Measurements from ENCODE around the gene OSBPL3. TPM values are rescaled to one million over a fixed set of nuclear protein-coding genes. Genes with fewer than 3 reads are reported as not detected.

OSBPL3 gene
- total and polyA plus RNA-seq, 12 donors = 1.1 to 8.4 (median 3.1) TPM

DNA sequence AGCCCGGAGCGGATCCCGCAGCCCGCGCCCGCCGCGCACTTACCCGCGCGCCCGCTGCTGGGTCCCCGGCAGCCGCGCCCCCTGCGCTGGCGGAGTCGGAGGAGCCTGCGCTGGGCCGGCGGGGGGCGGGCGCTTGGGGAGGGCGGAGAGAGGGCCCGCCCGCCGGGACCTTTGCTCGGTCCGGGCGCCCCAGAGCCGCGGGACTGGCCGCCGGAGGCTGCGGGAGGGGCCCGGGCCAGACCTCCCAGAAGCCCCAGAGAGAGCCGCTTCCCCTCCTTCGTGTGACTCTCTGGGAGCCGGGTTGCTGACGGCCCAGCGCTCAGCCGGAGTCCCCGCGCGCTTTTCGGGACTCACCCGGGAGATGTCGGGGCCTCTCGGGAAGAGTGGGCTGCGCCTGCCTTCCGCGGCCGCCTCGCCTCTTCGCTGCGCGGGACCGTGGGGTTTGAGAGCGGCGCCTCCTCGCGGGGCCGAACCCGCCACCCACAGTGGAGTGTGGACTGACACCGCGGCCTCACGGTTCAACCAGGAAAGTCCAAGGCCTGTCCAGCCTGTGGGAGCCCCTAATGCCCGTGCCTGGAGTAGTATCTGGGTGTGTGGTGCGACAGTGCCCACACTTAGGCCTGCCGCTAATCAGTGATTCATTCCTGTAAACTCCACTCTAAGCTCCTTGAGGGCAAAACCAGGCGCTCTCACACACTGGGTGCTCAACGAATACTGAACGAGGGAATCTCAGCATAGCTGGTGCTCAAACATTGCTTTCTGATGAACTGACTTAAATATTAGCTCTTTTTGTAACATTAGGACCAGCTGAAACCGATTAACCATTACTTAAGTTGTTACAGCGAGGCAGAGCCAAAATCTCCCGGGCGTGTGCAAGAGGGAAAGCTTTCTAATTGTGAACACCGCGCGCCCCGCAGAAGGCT is 222.4 kb downstream of the OSBPL3 start, which contains the start of gene GSDME:
Gene GSDME, minus strand, starts transcription at position 112 of the 923 bp plus-strand sequence. CDS start 7,690 bp downstream, outside the sequence.
- Histone ChIP-seq H3K27ac (peak within 1 kb of the TSS in 4 of 5 donors; percentile 44 to 84 (median 68)), H3K9me3 (replicated peaks in 1 of 3) (no peaks in the 10 kb centered on the region), H3K27me3 (no peaks in the 10 kb centered on the region), H3K36me3 (replicated peaks in 1 of 2) (no peaks in the 10 kb centered on the region), H3K4me3 (peak within 1 kb of the TSS in 2 of 4 donors; percentile 52 to 73), H3K4me1 (replicated peaks in 1 of 2) (peaks cover 5 to 6% of the 10 kb centered on the region in 2 donors)
- 11 to 45% (median 13%) methylated on average over 21 to 81 of the region's 81 CpGs for WGBS, 4 donors
- peak; percentile 32 to 55 (median 38) for DNase-seq
- TF ChIP-seq POLR2A (IDR thresholded peaks at IDR 0.05) = peak in 1 of 2 donors; percentile 1
- TF ChIP-seq, protein P1, sequence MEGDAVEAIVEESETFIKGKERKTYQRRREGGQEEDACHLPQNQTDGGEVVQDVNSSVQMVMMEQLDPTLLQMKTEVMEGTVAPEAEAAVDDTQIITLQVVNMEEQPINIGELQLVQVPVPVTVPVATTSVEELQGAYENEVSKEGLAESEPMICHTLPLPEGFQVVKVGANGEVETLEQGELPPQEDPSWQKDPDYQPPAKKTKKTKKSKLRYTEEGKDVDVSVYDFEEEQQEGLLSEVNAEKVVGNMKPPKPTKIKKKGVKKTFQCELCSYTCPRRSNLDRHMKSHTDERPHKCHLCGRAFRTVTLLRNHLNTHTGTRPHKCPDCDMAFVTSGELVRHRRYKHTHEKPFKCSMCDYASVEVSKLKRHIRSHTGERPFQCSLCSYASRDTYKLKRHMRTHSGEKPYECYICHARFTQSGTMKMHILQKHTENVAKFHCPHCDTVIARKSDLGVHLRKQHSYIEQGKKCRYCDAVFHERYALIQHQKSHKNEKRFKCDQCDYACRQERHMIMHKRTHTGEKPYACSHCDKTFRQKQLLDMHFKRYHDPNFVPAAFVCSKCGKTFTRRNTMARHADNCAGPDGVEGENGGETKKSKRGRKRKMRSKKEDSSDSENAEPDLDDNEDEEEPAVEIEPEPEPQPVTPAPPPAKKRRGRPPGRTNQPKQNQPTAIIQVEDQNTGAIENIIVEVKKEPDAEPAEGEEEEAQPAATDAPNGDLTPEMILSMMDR (IDR thresholded peaks at IDR 0.05) = no peak
- intact Hi-C loops (cut with DNase I) = no loop called here

DNA sequence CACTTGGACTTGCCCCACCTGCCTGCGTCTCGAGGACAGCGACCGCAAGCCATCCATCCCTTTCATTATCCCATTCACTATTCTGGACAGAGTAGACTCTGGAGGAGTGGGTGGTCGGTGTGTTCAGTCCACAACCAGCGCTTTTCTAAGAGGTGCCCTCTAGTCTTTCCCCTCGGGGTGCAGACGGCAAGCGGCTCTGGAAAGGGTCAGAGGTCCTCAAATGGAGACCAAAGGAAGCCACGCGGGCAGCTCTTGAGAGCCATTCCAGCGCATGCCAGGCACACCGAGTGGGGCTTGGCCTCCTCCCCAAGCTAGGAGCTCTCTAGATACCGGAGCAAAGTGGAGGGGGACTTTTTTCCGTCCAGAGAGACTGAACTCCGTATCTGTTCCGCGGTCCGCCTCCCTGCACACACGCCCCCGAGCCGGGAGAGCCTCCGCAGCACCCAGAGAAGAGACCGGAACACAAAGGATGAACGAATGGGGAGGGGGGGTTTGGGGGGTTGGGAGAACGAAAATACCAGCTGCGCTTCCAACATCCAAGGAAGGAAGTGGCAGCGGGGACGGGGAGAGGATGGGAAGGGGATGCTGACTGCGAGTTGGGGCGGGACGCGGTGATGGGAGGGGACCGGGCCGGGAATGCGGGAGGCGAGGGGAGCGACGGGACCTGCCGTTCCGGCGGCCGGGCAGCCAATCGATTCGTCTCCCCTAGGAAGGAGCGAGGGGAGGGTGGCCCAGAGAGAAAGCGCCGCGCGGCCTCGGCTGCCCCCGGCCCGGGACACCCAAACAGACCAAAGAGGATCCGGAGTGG is 223.2 kb downstream of the OSBPL3 start:
- WGBS, 4 donors = 5 to 18% (median 6%) methylated on average over 26 to 54 of the region's 54 CpGs
- Histone ChIP-seq H3K4me3 (peak overlapping the region in 2 of 4 donors; percentile 52 to 73), H3K9me3 (replicated peaks in 1 of 3) (no peaks in the 10 kb centered on the region), H3K36me3 (replicated peaks in 1 of 2) (no peaks in the 10 kb centered on the region), H3K27me3 (no peaks in the 10 kb centered on the region), H3K27ac (peak overlapping the region in 3 of 5 donors; percentile 44 to 84 (median 80)), H3K4me1 (replicated peaks in 1 of 2) (peaks cover 5 to 6% of the 10 kb centered on the region in 2 donors)
- DNase-seq = peak; percentile 12 to 58 (median 50)
- no peak for TF ChIP-seq POLR2A (IDR thresholded peaks at IDR 0.05)
- TF ChIP-seq, protein P1 (IDR thresholded peaks at IDR 0.05) = no peak
- intact Hi-C loops (cut with DNase I) = no loop called here

DNA sequence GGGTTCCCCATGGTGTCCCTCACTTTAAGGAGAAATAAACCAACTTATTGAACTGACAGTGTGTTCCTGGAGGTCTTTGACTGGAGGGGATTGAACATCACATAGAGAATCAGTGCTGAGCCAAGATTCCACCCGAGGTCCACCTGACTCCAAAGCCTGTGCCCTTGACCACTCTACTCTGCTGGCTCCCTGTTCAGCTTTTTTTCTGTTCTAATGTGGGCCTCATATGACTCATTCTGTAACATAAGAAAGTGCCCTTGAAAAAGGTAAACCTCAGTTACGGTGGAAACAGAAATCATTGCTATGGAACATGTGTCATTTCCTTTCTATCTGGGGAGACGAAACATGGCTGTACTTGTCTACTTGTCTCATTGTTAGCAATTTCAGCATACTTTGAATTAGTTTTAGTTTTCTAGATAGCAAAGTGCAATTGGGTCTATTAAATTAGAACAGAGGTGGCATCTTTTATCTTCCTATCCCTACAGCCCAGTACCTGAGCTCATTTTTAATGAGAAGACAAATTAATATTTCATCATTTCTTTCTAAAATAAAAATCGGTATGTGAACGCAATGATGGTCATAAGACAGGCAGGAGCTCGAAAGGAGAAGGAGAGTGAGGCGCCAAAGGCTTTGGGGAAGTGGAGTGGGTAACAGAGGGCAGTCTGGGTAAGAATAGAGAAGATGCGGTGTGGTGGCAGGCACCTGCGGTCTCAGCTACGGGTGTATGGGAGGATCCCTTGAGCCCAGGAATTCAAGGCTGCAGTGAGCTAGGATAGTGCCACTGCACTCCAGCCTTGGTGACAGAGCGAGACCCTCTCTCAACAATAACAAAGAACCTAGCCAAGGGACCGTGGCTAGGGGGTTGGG is 224.2 kb downstream of the OSBPL3 start:
- Histone ChIP-seq H3K4me1 (replicated peaks in 1 of 2) (peaks cover 5 to 6% of the 10 kb centered on the region in 2 donors), H3K9me3 (replicated peaks in 1 of 3) (no peaks in the 10 kb centered on the region), H3K4me3 (no peak overlapping the region), H3K27ac (peak overlapping the region in 2 of 5 donors; percentile 80 to 84), H3K27me3 (no peaks in the 10 kb centered on the region), H3K36me3 (replicated peaks in 1 of 2) (no peaks in the 10 kb centered on the region)
- TF ChIP-seq, protein P1 (IDR thresholded peaks at IDR 0.05) = no peak
- TF ChIP-seq POLR2A (IDR thresholded peaks at IDR 0.05) = no peak
- intact Hi-C loops (cut with DNase I) = no loop called here
- WGBS, 4 donors = 71 to 81% (median 80%) methylated on average over 12 of the region's 12 CpGs
- DNase-seq = no peak
